ENCODE measurements around the gene ATXN7. TPM values are rescaled to one million over a fixed set of nuclear protein-coding genes. Genes with fewer than 3 reads are reported as not detected.

The ATXN7 gene, protein sequence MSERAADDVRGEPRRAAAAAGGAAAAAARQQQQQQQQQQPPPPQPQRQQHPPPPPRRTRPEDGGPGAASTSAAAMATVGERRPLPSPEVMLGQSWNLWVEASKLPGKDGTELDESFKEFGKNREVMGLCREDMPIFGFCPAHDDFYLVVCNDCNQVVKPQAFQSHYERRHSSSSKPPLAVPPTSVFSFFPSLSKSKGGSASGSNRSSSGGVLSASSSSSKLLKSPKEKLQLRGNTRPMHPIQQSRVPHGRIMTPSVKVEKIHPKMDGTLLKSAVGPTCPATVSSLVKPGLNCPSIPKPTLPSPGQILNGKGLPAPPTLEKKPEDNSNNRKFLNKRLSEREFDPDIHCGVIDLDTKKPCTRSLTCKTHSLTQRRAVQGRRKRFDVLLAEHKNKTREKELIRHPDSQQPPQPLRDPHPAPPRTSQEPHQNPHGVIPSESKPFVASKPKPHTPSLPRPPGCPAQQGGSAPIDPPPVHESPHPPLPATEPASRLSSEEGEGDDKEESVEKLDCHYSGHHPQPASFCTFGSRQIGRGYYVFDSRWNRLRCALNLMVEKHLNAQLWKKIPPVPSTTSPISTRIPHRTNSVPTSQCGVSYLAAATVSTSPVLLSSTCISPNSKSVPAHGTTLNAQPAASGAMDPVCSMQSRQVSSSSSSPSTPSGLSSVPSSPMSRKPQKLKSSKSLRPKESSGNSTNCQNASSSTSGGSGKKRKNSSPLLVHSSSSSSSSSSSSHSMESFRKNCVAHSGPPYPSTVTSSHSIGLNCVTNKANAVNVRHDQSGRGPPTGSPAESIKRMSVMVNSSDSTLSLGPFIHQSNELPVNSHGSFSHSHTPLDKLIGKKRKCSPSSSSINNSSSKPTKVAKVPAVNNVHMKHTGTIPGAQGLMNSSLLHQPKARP
- total RNA-seq, result 10 to 100 TPM in 2 of 4 donors, 1 to 10 TPM in 2; 3.3 to 42.5 (median 17.9) TPM

DNA sequence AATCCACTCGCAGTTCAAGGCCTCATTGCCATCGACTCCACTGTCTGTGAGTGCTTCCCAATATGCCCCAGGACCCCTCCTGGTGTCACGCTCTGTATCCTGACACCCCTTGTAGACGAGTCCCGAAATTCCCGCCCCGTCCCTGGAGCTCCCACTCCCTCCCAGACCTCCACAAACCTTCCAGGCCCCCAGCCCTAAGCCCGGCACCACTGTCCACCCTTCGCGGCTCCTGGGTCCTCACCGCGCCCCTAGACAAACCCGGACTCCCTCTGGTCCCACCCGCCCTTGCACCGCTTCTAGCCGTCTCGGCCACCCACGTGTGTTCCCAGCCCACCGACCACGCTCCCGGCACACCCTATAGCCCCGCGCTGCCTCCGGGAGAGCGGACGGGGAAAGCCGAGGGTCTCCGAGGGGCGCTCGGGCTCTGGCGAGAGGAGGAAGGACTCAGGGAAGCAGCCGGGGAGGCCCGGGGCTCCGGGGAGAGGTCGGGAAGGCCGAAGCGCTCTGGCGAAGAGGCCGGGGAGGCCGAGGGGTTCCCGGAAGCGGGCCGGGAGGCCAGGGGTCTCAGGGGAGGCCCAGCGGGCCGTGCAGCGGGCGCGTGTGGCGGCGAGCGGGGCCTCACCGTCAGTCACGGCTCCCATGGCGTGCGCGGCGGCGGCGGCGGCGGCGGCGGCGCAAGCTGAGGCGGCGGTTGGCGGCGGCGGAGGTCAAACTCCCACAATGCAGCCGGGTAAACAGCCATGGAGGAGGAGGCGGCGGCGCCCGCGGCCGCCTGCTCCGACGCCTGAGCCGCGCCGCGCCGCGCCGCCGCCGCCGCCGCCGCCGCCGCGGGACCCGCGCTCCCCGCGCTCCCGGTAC lies at the start of gene ATXN7, which contains the start of gene THOC7:
ATXN7 (plus strand) TSS at position 718 of the 858 bp plus-strand sequence. CDS start 48,732 bp downstream, outside the sequence.
THOC7 (minus strand) TSS at position 656 of the 858 bp plus-strand sequence; CDS start at position 641, 15 bp downstream.
- Histone ChIP-seq H3K4me1 (peaks cover 0 to 4% of the 10 kb centered on the region in 2 donors), H3K27me3 (no peaks in the 10 kb centered on the region), H3K9me3 (no peaks in the 10 kb centered on the region), H3K4me3 (peak within 1 kb of the TSS; percentile 90 to 98), H3K36me3 (no peaks in the 10 kb centered on the region), H3K27ac (peak within 1 kb of the TSS; percentile 88 to 90)
- peak; percentile 58 to 72 for DNase-seq
- TF ChIP-seq, protein P1, sequence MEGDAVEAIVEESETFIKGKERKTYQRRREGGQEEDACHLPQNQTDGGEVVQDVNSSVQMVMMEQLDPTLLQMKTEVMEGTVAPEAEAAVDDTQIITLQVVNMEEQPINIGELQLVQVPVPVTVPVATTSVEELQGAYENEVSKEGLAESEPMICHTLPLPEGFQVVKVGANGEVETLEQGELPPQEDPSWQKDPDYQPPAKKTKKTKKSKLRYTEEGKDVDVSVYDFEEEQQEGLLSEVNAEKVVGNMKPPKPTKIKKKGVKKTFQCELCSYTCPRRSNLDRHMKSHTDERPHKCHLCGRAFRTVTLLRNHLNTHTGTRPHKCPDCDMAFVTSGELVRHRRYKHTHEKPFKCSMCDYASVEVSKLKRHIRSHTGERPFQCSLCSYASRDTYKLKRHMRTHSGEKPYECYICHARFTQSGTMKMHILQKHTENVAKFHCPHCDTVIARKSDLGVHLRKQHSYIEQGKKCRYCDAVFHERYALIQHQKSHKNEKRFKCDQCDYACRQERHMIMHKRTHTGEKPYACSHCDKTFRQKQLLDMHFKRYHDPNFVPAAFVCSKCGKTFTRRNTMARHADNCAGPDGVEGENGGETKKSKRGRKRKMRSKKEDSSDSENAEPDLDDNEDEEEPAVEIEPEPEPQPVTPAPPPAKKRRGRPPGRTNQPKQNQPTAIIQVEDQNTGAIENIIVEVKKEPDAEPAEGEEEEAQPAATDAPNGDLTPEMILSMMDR (IDR thresholded peaks at IDR 0.05), result no peak
- peak in 1 of 2 donors; percentile 13 for TF ChIP-seq POLR2A (IDR thresholded peaks at IDR 0.05)
- intact Hi-C loops (cut with DNase I; ENCODE audit: low total_unique reads), result no loop called here

DNA sequence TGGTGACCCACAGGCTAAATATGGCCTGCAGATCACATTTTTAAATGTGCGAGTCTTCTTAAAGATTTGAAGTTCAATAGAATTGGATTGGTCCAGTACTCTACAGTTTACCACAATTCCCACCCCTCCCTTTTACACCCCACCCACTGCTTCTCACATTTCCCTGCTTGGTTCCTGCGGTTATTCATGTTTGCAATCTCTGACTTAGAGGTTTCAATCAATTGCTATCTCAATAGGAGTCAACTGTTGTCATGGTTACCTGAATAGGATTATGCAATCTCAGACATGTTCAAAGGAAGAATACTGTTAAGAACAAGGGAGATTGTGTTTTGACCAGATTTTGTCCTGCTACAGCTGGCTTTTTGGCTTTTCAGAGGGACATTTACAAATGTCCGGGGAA lies 49.4 kb upstream of the ATXN7 start:
- Histone ChIP-seq H3K36me3 (no peaks in the 10 kb centered on the region), H3K27ac (no peak overlapping the region), H3K4me3 (no peak overlapping the region), H3K4me1 (no peaks in the 10 kb centered on the region), H3K9me3 (no peaks in the 10 kb centered on the region), H3K27me3 (no peaks in the 10 kb centered on the region)
- intact Hi-C loops (cut with DNase I; ENCODE audit: low total_unique reads), result no loop called here
- TF ChIP-seq, protein P1 (IDR thresholded peaks at IDR 0.05), result no peak
- no peak for DNase-seq

DNA sequence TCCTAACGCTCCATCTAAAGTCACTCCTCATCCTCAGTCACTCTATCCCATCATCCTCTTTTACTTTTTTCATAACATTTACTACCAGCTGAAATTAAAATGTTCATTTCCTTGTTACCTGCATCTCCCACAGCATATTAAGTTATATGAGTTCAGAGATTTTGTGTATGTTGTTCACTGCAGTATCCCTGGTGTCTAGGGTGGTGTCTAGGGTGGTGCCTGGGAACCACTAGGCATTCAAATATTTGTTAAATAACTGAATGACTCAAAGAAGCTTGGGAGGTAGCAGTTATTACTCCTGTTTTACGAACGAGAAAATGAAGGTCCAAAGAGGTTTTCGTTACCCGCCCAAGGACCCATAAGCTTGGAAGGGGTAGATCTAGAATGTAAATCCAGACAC lies 46.4 kb upstream of the ATXN7 start:
- TF ChIP-seq, protein P1 (IDR thresholded peaks at IDR 0.05), result no peak
- no peak for TF ChIP-seq POLR2A (IDR thresholded peaks at IDR 0.05)
- H3K27me3 ChIP-seq, result no peaks in the 10 kb centered on the region
- no peaks in the 10 kb centered on the region for H3K9me3 ChIP-seq
- no peak overlapping the region for H3K27ac ChIP-seq
- no peak for DNase-seq
- intact Hi-C loops (cut with DNase I; ENCODE audit: low total_unique reads), result no loop called here
- H3K36me3 ChIP-seq, result no peaks in the 10 kb centered on the region
- no peak overlapping the region for H3K4me3 ChIP-seq
- H3K4me1 ChIP-seq, result no peaks in the 10 kb centered on the region

DNA sequence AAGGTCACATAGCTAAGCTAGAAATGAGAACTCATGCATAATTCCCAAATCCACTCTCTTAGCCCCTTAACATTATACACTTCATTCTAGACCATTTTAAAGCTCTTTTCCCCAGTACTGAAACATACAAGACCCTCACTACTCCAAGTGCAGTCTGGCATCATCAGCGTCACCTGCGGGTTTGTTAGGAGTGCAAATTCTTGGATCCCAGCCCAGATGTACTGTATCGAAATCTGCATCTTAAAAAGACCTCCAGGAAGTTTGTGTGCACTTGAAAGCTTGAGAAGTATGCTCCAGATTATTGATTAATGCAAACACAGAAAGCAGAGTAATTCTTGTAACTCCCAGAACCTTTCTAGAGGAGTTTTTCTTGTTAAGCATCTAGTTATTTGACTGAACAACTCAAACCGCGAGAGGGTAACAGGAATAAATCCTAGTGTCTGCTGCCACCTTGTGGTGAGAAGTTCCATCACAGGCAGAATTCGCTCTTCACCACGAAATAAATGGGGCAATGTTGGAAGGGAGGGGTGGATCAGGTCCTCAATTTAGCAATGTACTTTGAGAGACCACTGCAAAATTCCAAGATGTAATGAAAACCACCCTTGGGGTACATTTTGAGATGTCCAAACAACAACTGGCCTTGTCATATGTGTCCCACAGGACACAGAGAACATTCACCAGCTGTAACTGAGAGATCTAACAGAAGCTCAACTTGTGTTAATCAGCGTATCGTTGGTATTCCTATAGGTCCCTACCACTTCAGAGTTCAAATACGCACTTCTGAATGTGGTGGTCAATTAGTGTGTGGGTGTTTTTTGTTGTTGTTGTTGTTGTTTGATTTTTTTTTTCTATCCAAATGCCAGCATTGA lies 45.2 kb upstream of the ATXN7 start:
- Histone ChIP-seq H3K36me3 (no peaks in the 10 kb centered on the region), H3K9me3 (no peaks in the 10 kb centered on the region), H3K4me3 (no peak overlapping the region), H3K4me1 (no peaks in the 10 kb centered on the region), H3K27me3 (no peaks in the 10 kb centered on the region), H3K27ac (no peak overlapping the region)
- DNase-seq, result peak; percentile 55 to 59
- TF ChIP-seq POLR2A (IDR thresholded peaks at IDR 0.05), result no peak
- TF ChIP-seq, protein P1 (IDR thresholded peaks at IDR 0.05), result peak; percentile 76 to 81 (median 80)
- intact Hi-C loops (cut with DNase I; ENCODE audit: low total_unique reads), result no loop called here
